GM19372 (cell line): ENCODE measurements around the gene HIPK1.

ENCODE experiments used
- ATAC-seq: cut with Tn5 transposase; IDR thresholded peaks from one replicate; pipeline ENCODE4 v1.9.1; 2021; ENCODE audit warnings: mild to moderate bottlenecking, low read depth, moderate library complexity; ENCODE audit not compliant: unreplicated experiment

The HIPK1 gene

DNA sequence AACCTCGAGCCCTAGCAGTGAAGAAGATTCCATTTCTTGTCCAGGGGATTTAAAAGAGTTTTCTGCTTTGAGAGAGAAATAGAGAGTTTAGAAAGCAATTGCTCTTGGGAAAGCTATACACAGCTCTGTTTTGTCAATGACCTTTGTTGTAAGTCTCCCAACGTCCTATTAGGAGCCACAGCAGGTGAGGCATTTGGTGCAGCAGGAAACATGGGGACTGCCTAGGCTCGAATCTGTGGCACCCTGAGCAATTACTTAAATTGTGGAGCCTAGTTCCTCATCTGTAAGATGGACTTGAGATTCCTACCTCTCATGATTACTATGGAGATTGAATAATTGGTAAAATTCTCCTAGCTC is 15.8 kb upstream of the HIPK1 start:
- ATAC-seq, result no peak

DNA sequence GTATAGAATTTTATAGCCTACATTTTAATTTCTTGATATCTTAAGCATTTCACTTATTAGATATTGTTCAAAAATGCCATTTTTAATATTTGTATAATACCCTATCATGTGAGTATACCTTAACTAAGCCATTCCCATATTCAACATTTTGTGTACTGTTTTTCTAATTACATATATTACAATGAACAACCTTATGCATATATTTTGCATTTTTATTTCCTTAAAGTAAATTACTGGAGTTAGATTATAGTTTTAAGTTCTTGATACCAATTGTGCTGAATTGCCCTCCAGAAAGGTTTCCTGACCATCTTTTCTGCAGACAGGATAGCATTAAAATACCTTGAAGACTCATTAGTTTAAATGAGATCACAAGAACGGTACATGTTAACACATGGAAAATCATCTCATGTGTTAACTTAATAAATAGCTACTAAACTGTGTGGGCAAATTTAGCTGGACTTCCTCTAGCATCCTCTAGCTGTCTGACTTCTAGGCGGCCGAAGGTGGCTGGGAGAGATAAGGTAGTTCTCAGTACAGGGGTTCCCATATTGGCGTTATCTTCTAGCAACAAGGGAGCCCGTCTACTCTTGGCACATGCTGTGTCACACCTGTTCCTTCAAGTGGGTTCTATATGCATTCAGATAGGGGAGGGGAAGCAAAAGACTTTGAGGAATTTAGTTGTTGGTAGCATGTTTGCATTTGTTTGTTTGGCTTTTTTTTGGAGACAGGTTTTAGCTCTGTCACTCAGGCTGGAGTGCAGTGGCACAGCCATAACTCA is 15.0 kb upstream of the HIPK1 start:
- ATAC-seq, result no peak

DNA sequence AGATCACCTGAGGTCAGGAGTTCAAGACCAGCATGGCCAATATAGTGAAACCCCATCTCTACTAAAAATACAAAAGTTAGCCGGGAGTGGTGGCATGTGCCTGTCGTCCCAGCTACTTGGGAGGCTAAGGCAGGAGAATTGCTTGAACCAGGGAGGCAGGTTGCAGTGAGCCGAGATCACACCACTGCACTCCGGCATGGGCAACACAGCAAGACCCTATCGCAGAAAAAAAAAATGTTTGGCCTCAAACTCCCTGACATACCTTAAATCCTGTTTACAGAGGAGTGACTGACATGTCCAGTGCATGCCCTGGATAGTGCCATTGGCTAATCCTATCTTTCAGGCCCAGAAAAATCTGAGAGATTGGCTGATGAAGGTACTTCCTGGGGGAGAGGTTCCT is 12.2 kb upstream of the HIPK1 start:
- no peak for ATAC-seq

DNA sequence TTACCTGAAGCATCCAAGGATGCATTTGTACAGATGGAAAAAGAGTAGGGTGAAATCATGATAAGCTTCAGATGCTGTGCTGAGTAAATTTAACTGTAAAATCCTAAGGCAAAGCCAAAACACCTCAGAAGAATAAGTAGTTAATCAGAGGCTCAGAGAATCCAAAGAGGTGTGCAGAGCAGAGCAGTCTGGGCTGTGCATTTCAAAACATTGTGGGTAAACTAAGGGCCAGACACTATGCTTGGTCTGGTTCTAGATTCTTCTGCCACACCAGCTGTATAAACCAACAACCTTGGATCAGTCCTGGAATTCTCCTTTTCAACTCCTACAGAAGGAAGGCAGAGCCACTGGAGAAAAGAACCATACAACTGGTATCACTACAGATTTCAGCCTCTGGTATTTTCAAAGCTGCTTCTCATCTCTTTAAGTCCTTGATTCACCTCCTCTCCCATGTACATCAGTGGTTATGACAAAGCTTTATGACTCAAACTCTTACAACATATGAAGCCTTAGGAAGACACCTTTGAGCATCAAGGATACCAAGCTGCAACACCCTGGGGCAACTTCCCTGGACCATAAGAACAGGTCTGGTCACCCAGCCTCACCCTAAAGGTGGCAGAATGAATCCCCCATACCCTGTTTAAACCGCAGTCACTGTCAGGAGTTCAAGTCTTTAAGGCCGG is 11.6 kb upstream of the HIPK1 start:
- ATAC-seq, result no peak

DNA sequence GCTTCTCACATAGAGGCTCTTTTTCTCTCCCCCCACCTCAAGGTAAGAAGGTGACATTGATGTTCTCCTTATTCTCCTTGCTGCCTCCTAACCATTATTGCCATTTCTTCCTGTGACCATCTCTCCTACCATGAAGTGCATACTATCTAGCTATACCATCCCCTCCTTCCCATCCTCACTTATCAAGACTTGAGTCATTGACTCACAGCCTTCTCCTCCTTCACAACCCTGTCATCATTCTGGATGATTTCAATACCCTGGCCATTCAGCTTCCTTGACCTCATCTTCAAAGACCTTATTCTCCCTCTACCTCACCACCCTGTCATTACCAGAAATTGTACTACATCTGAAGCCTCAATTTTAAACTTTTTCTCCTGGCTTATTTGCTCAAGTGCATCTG is 10.9 kb upstream of the HIPK1 start:
- no peak for ATAC-seq

DNA sequence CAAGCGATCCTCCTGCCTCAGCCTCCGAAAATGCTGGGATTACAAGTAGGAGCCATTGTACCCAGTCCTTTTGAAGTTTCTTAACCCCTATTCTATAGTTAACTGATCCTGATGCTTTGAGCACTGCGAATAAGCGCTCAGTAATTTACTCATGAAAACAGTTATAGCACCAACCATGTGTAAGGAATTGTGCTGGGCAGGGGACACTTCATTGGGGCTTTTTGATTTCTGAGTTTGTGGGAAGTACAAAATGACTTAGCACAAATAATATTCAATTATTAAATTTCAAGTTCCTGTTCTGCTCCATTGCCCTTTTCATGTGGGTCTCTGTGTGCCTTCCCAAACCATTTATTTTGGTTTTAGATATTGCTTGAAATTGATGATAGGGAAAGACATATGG is 6.2 kb upstream of the HIPK1 start:
- no peak for ATAC-seq

DNA sequence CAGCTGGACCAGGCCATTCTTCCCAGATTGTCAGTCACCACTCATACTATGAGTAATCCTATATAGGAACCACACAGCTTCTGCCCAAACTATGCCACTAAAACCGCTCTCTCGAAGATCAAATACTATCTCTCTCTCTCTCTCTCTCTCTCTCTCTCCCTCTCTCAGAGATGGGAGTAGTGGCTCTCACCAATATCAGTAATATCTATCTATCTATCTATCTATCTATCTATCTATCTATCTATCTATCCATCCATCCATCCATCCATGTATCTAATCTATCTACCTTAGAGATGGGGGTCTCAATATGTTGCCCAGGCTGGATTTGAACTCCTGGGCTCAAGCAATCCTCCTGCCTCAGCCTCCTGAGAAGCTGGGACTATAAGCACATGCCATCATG is 4.7 kb upstream of the HIPK1 start:
- no peak for ATAC-seq

DNA sequence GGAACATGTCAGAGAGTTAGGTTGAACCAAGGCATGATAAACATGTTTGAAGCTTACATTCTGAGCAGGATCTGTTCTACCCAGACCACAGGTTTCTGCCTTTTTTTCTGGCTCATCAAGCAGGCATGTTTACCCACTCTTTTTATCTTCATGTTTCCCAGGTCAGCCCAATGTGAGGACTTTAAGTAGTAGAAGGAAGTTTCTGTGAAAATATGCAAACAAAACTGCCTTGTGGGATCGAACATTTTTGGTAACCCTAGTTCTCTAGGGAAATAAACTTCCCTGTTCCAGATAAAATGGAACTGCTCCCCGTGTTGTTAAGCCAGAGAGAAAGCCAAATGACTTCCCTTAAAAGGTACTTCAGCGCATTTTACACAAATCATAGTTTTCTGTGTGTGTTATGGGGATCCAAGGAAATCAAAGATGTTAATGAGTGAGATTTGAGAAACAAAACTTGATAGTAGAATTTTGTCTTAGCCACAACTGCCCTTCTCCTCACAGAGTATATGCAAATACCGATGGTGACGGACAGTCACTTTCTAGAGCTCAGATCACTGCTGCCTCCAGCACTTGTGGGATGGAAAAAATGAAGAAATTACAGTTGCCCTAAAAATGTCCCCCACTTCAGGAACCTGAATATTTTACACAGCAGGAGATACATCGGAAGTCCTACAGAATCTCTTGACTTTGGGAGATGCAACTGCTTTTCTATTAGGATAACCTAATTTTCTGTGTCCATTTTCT is 765 bp upstream of the HIPK1 start:
- no peak for ATAC-seq

DNA sequence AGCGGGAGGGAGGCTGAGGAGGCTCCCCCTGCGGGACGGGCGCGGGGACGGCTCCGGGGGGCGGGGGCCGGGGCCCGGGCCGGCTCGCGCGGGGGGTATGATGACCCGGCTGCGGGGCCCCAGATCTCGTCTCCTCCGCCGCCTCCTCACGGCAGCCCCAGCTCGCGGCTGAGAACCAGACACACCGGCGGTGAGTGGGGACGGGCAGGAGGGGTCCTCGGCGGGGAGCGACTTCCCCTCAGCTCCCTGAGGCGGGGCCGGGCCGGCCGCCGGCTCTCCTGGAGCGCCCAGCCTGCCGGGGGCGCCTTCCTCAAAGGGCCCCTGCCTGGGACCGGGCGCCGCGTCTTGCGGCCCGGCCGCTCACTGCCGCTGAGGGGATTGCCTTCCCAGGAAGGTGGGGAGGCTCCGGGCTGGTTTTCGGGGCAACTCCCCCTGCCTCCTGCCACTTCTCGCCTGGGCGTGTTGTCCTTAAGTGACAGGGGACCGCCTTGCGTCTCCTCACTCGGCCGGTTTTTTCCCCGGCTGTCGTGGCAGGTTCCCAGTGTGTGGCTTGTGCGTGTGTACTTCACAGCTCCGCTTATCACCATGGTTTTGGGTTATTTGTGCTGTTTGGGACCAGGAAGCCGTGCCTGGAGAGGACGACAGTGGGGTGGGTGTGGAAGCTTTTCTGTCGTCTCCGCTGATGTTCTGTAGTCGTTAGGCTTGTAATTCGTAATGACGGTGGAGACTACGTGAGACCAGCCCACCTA is 800 bp downstream of the HIPK1 start:
- peak; percentile 33 for ATAC-seq

DNA sequence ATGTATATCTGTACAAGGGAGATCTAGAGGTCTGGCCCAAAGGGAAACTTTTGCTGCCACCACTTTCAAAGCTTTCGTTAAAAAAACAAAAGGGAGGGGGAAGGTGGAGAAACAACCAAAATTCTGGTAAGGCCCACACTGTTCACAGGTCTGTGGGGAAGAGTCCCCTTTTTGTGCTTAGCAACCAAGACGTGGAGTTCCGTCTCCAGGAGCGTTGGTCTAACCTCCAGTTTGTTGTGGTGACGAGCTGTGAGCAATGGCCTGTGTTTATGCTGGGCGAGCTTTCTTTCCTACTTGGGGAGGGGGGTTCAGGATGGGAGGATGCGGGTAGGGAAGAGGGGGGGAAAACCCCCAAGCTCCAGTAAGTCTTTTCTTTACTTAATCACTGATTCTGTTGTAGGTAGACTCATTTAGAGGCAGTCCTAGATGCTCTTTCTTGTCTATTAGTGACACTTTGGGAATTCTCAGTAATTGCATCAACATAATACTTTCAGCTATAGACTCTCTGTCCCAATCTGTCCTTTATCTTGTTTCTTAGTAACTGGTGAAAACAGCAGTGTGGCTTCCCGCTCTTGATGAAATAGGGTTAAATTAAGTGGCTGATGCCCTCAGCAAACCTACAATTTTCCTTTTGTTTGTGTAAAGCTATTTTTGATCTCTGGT is 1.5 kb downstream of the HIPK1 start:
- ATAC-seq, result peak; percentile 26

DNA sequence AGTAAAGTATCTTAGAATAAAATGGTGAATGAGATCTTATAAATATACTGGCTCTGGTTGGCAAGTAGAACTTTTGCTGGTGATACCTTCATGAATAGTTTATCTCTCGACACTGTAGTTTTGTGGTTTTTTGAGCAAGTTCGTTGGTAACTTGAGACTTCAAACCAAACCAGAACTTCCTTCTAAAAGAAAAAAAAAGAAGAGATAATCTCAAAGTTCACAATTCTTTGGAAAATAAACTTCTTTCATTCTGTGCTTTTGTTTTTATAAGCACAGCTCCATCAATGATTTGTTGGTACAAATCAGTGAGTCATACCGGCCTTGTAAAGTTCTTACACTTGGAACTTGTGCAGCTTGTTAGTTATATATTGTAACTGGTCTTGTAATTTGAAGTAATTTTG is 2.3 kb downstream of the HIPK1 start:
- ATAC-seq, result no peak

DNA sequence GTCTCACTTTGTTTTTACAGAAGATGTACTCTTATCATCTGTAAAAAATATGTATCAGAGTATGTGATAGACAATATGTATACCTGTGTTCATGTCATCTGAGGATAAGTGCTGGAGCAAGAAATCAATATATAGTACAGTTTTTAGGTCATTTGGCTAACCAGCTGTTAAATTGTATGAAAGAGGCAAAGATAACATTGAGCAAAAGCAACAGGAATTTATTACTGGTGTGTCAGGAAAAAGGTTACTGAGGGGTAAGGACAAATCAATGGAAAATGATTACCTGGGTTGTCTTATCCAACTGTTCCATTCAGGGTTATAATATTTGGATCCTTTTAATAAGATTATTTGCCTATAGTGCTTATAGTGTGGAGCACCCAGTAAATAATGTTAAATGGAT is 4.9 kb downstream of the HIPK1 start:
- ATAC-seq, result no peak

DNA sequence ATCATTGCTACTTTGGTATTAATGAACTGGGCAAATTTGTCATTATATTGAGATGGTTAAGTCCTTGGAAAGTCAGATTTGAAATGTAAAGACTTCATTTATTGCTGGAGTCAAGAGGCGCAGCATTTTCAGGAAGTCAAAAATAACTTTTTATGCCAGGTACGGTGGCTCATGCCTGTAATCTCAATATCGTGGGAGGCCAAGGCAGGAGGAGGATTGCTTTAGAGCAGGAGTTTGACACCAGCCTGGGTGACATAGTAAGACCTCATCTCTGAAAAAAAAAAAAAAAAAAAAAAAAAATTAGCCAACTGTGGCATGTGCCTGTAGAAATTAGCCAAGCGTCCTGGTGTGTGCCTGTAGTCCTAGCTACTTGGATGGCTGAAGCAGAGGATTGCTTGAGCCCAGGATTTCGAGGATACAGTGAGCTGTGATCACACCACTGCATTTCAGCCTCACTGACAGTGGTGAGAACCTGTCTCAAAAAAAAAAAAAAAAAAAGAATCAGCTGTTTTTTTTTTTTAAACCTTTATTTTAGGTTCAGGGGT is 5.5 kb downstream of the HIPK1 start:
- no peak for ATAC-seq

DNA sequence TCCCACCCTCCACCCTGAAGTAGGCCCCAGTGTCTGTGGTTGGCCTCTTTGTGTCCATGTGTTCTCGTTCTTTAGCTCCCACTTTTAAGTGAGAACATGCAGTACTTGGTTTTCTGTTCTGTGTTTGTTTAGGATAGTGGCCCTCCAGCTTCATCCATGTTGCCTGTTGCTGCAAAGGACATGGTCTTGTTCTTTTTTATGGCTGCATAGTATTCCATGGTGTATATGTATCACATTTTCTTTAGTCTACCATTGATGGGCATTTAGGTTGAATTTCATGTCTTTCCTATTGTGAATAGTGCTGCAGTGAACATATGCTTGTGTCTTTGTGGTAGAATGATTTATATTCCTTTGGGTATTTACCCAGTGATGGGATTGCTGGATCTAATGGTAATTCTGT is 6.1 kb downstream of the HIPK1 start:
- no peak for ATAC-seq

DNA sequence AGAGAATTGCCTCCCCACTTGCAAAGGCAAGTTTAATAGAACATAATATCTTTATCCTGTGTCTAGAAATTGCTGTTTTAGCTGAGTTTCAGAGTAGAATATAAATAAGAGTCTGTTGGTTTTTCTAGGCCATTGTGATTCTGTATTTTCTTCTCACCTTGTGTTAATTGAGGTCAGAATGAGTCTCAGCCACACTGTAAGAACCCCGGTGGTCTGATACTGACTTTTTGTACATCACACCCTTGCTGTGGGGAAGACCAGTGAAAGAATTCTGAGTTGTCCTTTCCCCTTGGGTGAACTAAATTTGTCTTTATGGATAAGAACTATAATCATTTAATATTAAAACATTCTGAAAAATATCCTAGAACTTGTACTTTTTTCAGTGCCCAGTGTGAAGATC is 6.8 kb downstream of the HIPK1 start:
- ATAC-seq, result no peak

DNA sequence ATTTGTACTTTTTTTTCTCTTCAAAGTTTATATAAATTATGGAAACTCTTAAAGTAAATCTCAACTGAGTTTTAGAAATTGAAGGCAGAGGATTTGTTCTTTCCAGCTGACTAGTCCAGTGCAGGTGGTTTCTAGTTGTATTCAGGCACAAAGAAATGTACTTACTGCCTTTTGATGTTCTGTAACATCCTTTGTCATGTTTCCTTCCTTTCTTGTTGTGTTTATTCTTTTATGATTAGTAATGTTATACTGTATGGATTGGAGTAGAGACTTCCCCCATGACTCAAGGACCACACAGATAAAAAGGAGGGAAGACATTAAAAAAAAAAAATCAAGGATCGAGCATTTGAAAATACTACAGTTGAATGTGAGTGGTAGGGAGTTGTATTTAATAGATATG is 8.0 kb downstream of the HIPK1 start:
- no peak for ATAC-seq

DNA sequence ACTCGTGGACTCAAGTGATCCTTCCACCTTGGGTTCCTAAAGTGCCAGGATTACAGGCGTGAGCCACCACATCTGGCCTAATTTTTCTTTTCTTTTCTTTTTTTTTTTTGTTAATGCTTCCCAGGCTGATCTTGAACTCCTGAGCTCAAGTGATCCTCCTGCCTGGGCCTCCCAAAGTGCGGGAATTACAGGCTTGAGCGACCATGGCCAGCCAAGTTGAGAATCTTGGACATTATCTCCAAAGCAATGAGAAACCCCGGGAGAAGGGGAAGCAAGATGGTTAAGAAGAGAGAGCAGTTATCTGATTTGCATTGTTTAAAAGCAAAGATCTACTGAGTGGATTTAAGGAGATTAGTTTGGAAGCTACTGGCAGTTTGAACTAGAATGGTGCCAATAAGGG is 9.1 kb downstream of the HIPK1 start:
- ATAC-seq, result no peak

DNA sequence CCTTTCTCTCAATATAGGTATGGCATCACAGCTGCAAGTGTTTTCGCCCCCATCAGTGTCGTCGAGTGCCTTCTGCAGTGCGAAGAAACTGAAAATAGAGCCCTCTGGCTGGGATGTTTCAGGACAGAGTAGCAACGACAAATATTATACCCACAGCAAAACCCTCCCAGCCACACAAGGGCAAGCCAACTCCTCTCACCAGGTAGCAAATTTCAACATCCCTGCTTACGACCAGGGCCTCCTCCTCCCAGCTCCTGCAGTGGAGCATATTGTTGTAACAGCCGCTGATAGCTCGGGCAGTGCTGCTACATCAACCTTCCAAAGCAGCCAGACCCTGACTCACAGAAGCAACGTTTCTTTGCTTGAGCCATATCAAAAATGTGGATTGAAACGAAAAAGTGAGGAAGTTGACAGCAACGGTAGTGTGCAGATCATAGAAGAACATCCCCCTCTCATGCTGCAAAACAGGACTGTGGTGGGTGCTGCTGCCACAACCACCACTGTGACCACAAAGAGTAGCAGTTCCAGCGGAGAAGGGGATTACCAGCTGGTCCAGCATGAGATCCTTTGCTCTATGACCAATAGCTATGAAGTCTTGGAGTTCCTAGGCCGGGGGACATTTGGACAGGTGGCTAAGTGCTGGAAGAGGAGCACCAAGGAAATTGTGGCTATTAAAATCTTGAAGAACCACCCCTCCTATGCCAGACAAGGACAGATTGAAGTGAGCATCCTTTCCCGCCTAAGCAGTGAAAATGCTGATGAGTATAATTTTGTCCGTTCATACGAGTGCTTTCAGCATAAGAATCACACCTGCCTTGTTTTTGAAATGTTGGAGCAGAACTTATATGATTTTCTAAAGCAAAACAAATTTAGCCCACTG is 11.5 kb downstream of the HIPK1 start:
- ATAC-seq, result no peak

DNA sequence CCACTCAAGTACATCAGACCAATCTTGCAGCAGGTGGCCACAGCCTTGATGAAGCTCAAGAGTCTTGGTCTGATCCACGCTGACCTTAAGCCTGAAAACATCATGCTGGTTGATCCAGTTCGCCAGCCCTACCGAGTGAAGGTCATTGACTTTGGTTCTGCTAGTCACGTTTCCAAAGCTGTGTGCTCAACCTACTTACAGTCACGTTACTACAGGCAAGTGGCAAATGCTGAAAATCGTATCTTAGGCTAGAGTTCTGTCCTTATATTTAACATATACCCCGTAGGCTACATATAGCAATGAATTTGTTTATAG is 12.1 kb downstream of the HIPK1 start:
- ATAC-seq, result no peak
